ENCODE results near the gene IRS2. TPM values are rescaled to one million over a fixed set of nuclear protein-coding genes. Genes with fewer than 3 reads are reported as not detected.

IRS2 gene
- total RNA-seq, 1 experiment from 2014 or later = 9.2 TPM

GRCh38 chr13:109755997-109756396 lies 30.4 kb downstream of the IRS2 start:
- Histone ChIP-seq H3K79me2 (ENCODE audit: insufficient read depth, low read length) (peaks cover 16% of the 10 kb centered on the region; the same call in 1 of the 2 replicates), H3K4me3 (replicated peaks in 1 of 2; ENCODE audit: low read depth in 1 of 2, low read length in 2 of 2) (no peak overlapping the region), H3K4me2 (ENCODE audit: low read length) (no peak overlapping the region), H3K27me3 (ENCODE audit: insufficient read depth, low read length) (no peaks in the 10 kb centered on the region), H3K36me3 (ENCODE audit: control insufficient read depth in 1 of 2, insufficient read depth in 2 of 2, low read length in 2 of 2) (no peaks in the 10 kb centered on the region; a peak in 1 of 4 replicates), H4K20me1 (ENCODE audit: insufficient read depth) (no peaks in the 10 kb centered on the region), H2AFZ (ENCODE audit: low read depth, low read length, poor library complexity, severe bottlenecking) (no peak overlapping the region), H3K9me2 (ENCODE audit: insufficient read depth) (no peaks in the 10 kb centered on the region), H3K9ac (ENCODE audit: low read length) (no peak overlapping the region), H3K27ac (ENCODE audit: low read depth, low read length) (no peak overlapping the region), H3K4me1 (ENCODE audit: control insufficient read depth in 1 of 2, insufficient read depth in 2 of 2, low read length in 2 of 2) (no peaks in the 10 kb centered on the region), H3K9me3 (ENCODE audit: control insufficient read depth in 1 of 2, insufficient read depth in 1 of 2, low read depth in 1 of 2, low read length in 2 of 2) (no peaks in the 10 kb centered on the region)
- POLR2A ChIA-PET = no interaction called here
- intact Hi-C loops (cut with micrococcal nuclease) = no loop called here
- DNase-seq (ENCODE audit: low read depth, low spot score) = no peak
- TF ChIP-seq EZH2phosphoT487 (IDR thresholded peaks at IDR 0.05; ENCODE audit: borderline replicate concordance) (no peak), SIN3A (IDR thresholded peaks at IDR 0.05; ENCODE audit: low read depth) (no peak), CEBPB (IDR thresholded peaks at IDR 0.05; ENCODE audit: low read depth) (no peak), SRF (IDR thresholded peaks at IDR 0.05; ENCODE audit: low read depth) (no peak), JUND (IDR thresholded peaks at IDR 0.05) (no peak), TCF7L2 (IDR thresholded peaks at IDR 0.05; ENCODE audit: borderline replicate concordance, extremely low read depth, insufficient read depth, insufficient read length) (no peak), CBX3 (IDR thresholded peaks at IDR 0.05; ENCODE audit: low read depth) (no peak), EZH2 (IDR thresholded peaks at IDR 0.05) (no peak), POLR2A (IDR thresholded peaks at IDR 0.05; ENCODE audit: borderline replicate concordance, extremely low read depth, insufficient read depth, insufficient read length) (no peak), EGR1 (IDR thresholded peaks at IDR 0.05; ENCODE audit: low read depth) (no peak), SP1 (IDR thresholded peaks at IDR 0.05; ENCODE audit: low read depth) (no peak), MAX (IDR thresholded peaks at IDR 0.05) (no peak), RAD21 (IDR thresholded peaks at IDR 0.05; ENCODE audit: low read depth) (no peak), POLR2AphosphoS5 (IDR thresholded peaks at IDR 0.05; ENCODE audit: low read depth, low read length) (no peak), ELF1 (IDR thresholded peaks at IDR 0.05; ENCODE audit: borderline replicate concordance, low read depth) (no peak), ZFX (IDR thresholded peaks at IDR 0.05) (no peak)
- TF ChIP-seq, protein P1, sequence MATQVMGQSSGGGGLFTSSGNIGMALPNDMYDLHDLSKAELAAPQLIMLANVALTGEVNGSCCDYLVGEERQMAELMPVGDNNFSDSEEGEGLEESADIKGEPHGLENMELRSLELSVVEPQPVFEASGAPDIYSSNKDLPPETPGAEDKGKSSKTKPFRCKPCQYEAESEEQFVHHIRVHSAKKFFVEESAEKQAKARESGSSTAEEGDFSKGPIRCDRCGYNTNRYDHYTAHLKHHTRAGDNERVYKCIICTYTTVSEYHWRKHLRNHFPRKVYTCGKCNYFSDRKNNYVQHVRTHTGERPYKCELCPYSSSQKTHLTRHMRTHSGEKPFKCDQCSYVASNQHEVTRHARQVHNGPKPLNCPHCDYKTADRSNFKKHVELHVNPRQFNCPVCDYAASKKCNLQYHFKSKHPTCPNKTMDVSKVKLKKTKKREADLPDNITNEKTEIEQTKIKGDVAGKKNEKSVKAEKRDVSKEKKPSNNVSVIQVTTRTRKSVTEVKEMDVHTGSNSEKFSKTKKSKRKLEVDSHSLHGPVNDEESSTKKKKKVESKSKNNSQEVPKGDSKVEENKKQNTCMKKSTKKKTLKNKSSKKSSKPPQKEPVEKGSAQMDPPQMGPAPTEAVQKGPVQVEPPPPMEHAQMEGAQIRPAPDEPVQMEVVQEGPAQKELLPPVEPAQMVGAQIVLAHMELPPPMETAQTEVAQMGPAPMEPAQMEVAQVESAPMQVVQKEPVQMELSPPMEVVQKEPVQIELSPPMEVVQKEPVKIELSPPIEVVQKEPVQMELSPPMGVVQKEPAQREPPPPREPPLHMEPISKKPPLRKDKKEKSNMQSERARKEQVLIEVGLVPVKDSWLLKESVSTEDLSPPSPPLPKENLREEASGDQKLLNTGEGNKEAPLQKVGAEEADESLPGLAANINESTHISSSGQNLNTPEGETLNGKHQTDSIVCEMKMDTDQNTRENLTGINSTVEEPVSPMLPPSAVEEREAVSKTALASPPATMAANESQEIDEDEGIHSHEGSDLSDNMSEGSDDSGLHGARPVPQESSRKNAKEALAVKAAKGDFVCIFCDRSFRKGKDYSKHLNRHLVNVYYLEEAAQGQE (IDR thresholded peaks at IDR 0.05; ENCODE audit: low read depth) = no peak
- TF ChIP-seq, protein P2, sequence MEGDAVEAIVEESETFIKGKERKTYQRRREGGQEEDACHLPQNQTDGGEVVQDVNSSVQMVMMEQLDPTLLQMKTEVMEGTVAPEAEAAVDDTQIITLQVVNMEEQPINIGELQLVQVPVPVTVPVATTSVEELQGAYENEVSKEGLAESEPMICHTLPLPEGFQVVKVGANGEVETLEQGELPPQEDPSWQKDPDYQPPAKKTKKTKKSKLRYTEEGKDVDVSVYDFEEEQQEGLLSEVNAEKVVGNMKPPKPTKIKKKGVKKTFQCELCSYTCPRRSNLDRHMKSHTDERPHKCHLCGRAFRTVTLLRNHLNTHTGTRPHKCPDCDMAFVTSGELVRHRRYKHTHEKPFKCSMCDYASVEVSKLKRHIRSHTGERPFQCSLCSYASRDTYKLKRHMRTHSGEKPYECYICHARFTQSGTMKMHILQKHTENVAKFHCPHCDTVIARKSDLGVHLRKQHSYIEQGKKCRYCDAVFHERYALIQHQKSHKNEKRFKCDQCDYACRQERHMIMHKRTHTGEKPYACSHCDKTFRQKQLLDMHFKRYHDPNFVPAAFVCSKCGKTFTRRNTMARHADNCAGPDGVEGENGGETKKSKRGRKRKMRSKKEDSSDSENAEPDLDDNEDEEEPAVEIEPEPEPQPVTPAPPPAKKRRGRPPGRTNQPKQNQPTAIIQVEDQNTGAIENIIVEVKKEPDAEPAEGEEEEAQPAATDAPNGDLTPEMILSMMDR (IDR thresholded peaks at IDR 0.05 in 2 of 3, conservative IDR thresholded peaks at IDR 0.05 in 1 of 3; ENCODE audit: borderline replicate concordance in 1 of 3, insufficient read depth in 1 of 3, low read depth in 2 of 3, low read length in 2 of 3) = no peak
- TF ChIP-seq, protein P3, sequence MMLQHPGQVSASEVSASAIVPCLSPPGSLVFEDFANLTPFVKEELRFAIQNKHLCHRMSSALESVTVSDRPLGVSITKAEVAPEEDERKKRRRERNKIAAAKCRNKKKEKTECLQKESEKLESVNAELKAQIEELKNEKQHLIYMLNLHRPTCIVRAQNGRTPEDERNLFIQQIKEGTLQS (IDR thresholded peaks at IDR 0.05) = no peak
- no TSS peak for BruUV-seq (replicated peaks)
- CTCF ChIA-PET = no interaction called here
- RAD21 ChIA-PET (ENCODE audit: low non-redundant PET in 1 of 2, low total read pairs in 2 of 2, uncharacterized antibody in 2 of 2, unreplicated experiment in 2 of 2) = no interaction called here
- no peak for ATAC-seq
